Erythroblast (primary cell): ENCODE data around the gene PPFIBP1.

Source experiments
- GATA1 ChIP-seq: IDR thresholded peaks from 2 replicates; pipeline ENCODE4 v1.6.1; 2011; ENCODE audit warnings: low read depth, mild to moderate bottlenecking, control low read depth, low read length, moderate library complexity
- POLR2A ChIP-seq: IDR thresholded peaks from 2 replicates; pipeline ENCODE4 v1.6.1; 2011; ENCODE audit warnings: mild to moderate bottlenecking, low read length

DNA sequence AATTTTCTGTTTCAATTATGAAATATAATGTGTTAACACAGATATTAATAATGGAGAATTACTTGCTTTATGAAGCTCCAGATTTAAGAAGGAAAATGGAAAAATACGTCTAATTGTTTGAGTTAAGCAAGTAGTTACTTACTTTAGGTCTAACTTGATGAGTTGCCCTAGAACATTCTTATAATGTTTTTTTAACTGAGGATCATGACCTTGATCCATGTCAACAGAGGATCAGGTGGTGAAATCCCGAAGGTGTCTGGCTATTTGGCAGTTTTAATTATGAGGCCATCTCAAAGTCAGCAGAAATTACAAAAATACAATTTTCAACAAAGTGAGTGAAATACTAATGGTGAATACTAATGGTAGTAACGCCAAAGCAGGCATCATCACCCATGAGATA is 115.3 kb downstream of the PPFIBP1 start:
- TF ChIP-seq POLR2A (no peak), GATA1 (no peak)
